Epithelial cell of prostate (primary cell): ENCODE data around the gene GRIK2.

Source experiments
- DNase-seq: peaks from one replicate; pipeline ENCODE4 v3.0.0-alpha.2; 2011; ENCODE audit warnings: low read depth, low spot score
- H3K27ac ChIP-seq: fragments of 450-650 bp; 2 replicates; pipeline ENCODE4 v1.5.1; 2017; ENCODE audit warnings: mild to moderate bottlenecking

The GRIK2 gene

DNA sequence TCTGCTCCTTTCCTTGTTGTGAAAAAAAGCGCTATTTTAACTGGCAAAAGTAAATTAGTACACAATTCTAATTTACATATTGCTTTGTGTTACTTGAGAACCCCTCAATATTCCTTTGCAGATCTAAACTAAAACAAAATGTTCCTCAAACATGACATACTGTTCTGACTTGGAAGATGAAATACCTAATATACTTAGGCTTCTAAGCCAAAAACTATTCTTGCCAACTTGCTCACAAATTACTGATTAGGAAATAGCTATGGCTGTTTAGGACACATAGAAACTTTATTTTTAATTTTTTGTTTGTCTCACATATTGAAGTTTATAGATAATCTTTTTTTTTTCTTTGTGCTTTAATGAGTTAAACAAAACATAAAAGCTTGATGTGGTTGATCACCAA lies 542.2 kb downstream of the GRIK2 start:
- no peak for DNase-seq
- H3K27ac ChIP-seq, result no peak overlapping the region

DNA sequence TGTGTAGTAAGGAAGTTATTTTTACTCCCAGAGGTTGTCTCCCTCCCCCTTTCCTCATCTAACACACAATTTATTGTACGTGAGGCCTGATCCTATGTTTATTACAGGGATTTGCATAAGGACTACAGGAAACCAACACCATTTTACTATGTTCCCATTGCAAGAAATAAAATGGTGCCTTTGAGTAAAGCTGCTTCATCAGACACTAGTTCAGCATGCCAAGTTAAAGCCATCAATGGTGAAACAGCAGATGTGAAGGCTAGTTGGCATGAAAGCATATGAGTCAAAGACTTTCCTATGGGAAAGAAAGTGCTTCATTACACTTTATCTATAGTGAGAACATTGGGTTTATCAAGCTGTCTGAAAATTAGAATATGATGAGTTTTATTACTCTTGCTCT lies 543.0 kb downstream of the GRIK2 start:
- H3K27ac ChIP-seq, result no peak overlapping the region
- DNase-seq, result no peak

DNA sequence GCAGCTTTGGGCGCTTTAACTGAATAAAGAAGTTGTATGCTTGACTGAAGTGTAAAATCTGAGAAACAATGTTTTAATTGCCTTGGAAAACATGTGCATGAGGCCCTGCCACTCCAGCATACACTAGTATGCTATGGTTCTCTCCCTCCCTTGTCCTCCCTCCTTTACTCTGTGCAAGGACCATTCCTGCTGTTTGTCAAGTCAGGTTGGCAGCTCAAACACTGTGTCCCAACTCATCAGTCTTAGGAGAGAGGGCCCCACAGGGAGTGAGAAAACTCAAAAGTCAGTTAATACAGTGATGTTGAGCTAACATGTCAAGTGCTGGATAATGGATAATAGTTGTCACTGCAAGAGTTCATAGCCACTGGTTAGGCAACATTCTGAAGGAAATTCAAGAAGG lies 543.6 kb downstream of the GRIK2 start:
- no peak overlapping the region for H3K27ac ChIP-seq
- DNase-seq, result no peak

DNA sequence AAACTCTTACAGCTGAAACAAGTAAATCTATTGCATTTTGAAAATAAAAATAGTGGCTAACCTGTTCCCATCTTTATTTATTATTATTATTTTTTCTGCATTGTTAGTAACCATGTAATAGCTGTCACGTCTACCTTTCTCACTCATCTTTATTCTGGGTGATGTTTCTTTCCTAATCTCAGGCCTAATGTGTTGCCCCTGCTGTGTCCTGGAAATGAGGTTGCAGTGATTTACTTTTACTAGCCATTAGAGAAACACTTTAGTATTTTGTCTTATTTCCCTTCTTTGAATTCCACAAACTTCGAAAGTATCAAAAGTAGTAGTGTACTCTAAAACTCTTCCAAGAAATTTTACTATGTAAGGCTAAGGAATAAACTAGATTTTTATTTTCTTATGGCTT lies 546.9 kb downstream of the GRIK2 start:
- DNase-seq, result no peak

DNA sequence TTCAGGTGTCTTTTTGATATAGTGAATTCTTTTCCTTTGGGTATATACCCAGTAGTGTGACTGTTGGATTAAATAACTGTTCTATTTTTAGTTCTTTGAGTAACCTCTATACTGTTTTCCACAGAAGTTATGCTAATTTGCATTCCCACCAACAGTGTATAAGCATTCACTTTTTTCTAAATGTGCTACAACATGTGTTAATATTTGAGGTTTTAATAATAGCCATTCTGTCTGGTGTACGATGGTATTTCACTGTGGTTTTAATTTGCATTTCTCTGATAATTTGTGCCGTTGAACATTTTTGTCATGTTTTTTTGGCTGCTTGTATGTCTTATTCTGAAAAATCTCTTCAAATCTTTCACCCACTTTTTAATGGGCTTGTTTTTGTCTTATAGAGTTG lies 563.5 kb downstream of the GRIK2 start:
- DNase-seq, result no peak
- H3K27ac ChIP-seq, result no peak overlapping the region

More for the DNA sequence above, 546.9 kb downstream of the GRIK2 start:
- H3K27ac ChIP-seq, result no peak overlapping the region

DNA sequence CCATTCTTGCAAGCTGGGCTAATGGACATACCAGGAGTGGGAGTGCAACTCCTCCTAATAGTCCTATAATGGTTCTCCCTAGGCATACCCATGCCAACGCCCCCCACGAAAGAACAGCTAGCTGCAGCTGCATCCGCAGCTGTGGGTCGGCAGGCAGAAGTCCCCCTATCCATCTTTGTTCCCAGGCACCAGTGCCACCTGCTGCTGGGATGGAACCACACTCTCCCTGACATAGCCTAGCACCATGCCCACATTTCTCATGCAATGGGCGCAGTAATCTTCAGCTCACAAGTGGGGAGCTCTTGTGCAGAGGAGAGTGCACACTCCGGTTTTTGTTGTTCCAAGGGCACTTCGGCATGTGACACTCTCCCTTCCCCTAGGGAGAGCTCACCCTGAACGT lies 567.8 kb downstream of the GRIK2 start:
- no peak for DNase-seq
- no peak overlapping the region for H3K27ac ChIP-seq

DNA sequence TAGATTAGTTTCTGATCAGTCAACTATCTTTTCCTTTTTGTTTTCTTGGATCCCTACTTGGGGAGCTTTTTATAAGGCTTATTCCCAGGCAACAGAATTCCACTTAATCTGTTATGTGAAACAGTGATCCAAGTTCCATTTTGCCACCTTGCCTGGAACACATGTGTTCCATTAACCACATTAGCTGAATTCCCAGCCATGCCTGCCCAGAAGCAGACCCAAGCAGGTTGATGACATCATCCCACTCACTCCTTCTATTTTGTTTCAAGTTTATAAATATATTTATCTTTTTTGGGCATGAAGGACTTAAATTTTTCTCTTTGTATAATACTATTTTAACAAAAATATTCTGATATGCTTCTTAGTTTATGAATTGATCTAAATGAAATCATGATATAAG lies 587.4 kb downstream of the GRIK2 start:
- no peak for DNase-seq
- no peak overlapping the region for H3K27ac ChIP-seq

DNA sequence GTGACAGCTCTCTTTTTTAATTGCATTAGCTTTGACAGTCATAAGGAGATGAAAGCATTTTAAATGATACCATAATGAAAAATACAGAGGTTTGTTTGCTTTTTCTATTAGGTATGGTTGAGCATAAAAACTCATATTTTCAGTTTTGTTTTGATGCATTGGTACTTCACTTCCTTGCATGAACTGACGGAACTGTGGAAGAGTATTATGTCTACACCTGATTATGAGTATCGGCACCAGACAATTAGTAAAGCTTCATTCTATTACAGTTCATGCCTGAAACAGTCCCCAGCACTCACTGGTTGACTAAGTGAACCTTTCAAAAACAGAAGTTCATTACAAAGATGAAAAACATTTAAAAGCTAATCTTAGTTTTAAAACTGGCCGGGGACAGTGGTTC lies 593.0 kb downstream of the GRIK2 start:
- no peak overlapping the region for H3K27ac ChIP-seq
- DNase-seq, result no peak

DNA sequence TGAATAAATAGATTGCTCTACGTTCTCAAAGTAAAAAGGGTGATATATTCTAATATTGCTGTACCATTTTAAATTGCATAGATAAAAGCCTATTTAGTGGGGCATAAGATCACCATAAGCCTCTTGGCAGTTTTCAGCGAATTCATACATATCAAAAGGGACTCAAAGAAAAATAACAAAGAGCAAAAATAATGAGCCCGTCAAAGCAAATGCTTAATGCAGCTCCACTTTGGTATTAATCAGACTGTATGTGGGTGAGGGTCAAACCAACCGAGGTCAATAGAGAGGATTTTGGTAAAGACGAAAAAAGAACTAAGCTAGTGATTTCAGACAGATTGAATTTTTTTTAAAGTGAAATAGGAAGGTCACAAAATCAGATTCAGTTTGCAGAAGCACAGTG lies 598.8 kb downstream of the GRIK2 start:
- no peak for DNase-seq
- no peak overlapping the region for H3K27ac ChIP-seq

DNA sequence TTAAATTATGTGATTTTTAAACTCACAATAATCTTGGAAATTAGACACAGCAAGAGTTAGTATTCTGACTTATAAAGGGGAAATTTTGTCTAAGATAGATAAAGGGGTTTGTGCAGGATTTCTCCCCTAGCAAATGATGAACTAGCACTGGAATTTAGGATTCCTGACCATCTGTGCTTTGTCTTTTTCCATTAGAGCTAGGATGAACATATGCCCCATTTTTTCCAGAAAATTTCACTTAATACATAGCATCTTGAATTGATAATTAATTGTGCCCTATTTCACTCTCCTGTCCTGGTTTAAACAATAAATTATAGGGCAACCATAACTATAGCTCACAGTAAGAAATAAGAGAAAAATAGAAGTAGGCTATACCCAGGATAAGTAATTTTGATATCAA lies 601.0 kb downstream of the GRIK2 start:
- DNase-seq, result no peak

DNA sequence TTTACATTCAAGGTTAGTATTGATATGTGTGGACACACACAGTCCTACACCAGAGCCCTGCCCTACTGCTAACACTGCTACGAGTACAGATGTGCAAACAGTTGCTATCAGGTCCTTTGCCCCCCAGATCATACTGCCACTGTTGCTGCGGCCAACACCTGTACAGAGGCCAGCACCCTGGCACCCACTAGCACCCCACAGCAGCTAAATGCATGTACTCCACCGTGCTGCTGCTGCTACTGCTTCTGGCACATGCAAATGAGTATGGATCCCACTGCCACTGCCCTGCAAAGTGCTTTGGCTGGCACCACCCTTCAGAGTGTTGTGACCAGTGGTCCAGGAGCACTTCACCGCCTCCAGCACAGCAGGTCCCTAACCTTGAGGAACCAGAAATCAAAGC lies 621.9 kb downstream of the GRIK2 start:
- no peak for DNase-seq
- H3K27ac ChIP-seq, result no peak overlapping the region

More for the DNA sequence above, 601.0 kb downstream of the GRIK2 start:
- H3K27ac ChIP-seq, result no peak overlapping the region

DNA sequence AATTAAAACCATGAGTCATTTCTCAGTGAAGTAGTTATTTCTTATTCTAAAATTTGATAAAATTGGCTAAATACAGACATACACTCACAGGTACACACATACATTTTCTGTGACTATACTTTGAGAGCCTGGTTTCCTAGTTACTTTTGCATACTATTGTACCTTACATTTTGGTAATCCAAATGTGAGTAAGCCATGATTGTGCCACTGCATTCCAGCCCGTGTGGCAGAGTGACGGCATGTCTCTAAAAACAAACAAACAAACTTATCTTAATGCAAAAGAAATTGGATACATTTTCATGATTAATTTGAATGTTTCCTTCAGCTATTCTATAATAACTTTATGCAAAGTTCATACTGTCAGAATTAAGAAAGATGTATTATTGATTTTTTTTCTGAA lies 628.8 kb downstream of the GRIK2 start:
- H3K27ac ChIP-seq, result no peak overlapping the region
- no peak for DNase-seq

DNA sequence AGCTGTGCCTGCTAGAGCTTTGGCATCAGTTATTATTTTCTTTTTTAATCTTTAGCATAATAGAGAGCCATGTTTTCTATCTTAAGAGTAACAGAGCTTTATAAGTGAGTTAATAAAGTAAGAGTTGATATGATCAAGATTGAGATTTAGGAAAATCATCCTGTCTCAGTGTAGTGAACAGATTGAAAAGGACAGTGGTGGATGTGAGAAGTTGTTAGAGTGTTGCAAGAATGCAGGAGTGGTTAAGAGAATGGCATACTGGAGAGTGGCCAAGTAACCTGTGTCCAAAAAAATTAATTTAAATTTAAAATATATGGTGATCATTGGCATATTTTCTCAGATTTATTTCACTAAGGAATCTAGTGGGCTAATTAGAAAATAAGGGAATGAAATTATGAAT lies 629.3 kb downstream of the GRIK2 start:
- H3K27ac ChIP-seq, result no peak overlapping the region
- no peak for DNase-seq

DNA sequence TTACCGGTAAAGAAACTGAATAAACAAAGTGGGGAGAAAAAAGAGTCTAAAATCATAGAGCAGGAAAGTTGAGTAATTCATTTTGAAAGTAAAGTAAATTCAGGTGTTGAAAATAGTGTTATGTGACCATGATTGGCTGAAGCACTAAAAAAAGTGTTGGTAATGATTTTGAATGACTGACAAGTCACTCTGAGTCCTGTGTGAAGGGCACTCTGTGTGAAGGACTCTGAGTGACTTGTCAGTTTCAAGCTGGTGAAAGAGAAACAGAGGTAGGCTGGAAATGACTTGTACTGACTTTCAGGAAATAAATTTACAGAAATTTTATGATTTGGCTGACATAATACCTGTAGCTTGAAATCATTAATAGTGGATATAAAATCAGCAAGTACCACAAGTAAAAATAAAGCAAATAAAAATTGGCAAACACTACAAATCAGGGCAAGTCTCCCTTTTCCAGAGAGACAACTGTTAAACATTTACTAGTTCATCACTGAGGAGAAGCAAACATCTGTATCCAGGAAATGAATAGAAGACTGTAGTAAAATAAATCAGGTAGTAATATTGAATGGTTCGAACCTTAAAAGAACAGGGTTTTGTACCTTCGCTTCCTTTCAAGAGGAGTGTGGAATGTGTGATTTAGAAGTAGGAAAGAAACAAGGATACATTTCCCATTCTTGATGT lies 630.6 kb downstream of the GRIK2 start:
- DNase-seq, result no peak
- no peak overlapping the region for H3K27ac ChIP-seq

DNA sequence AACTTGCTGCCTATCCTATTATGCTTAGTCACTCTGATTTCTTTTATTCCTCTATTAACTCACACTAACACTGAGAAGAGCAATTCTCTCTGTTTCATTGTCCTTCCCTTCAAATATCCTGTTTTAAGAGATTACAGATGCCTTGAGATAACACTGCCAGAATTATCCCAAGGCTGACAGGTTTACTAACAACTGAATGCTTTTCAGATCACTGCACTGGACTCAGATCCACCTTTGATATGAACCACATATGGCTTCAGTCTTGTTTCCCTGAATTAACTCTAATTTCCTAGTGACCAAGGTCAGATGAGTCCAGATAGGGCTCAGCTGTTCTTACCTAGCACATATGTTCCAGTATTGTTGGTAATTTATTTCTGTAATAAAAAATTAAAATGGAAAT lies 633.1 kb downstream of the GRIK2 start:
- no peak overlapping the region for H3K27ac ChIP-seq
- DNase-seq, result no peak

DNA sequence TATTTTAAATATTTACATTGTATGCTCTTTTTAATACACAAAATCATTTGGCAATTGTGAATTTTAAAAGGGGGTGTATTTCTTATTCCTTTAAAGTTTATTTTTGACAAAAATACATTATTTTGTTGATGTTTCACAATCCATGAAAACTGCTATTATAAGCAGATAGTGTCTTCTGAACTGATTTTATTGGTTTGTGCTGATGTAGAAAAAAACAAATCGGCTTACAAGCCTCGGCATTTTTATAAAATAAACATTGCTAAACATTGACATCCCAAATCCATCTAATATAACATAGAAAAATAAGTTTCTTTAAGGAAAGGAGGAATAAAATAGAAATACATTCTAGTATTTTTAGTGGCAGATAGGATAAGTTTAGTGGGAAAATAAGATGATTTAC lies 634.7 kb downstream of the GRIK2 start:
- DNase-seq, result no peak
- H3K27ac ChIP-seq, result no peak overlapping the region

DNA sequence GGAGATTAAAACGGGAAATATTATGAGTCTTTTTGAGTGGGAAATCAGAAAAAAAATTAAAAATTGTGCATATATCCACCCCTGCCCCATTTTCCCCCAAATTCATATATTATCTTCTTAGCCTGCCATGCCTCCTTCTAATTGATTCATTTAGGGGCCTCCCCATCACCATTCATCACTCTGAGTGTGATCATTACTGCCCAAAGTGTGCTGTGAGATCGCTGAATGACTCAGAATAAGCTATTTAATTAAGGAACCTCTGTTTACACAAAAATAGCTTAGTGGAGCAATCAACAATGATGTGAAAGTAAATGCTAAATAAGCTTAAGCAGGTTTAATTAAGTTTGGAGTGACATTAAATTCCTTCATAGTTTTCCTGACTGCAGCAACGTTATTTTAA lies 645.5 kb downstream of the GRIK2 start:
- DNase-seq, result no peak
- no peak overlapping the region for H3K27ac ChIP-seq

DNA sequence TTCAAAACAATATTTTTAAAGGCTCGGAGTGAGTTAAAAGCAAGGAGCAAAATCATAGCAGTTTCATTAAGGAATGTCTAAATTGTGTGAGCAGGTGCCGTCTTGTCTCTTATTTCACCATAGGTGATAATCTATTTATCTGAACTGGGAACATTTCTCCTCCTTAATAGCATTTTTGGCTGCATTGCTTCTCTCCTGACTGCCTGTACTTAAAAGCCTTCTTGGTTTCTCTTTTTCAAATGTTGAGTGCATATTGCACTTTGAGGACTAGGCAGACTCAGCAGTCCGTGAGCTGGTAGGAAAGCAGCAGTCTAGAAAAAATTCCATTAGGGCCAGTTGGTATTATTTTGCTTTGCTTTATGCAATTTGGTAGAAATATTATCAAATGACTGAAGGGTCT lies 645.9 kb downstream of the GRIK2 start:
- H3K27ac ChIP-seq, result no peak overlapping the region
- no peak for DNase-seq

DNA sequence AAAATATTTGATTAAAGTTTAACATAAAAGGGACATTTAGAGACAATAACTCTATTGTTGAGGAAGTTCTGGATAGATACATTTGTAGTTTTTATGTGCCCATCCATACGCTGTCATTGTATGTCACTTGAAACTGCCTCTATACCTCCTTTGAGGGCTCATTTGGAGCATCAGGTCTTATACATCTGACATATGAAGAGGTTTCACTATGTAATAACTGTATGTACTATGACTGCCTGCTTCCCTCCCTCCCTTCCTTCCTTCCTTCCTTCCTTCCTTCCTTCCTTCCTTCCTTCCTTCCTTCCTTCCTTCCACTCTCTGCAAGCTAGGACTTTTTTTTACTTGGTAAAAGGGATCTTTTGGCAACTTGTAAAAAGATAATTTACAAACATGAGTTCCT lies 657.5 kb downstream of the GRIK2 start:
- DNase-seq, result no peak
- H3K27ac ChIP-seq, result no peak overlapping the region

DNA sequence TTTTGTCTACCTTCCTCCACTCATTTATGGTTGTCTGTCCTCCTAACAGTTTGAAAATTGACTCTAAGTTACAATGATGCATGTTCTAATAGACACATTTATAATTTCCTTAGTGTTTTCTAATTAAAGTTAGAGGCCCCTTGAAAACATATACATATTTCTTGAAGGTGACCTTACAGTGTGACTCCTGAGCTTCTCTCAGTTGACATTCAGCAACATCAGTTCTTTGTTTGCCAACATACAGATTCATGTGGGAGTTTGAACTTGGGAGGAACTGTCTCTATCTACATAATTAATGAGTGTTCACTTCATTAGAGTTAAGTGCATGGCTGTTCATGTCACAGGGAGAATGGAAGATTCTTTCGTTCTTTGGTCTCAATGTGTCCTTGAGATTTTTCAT lies 658.2 kb downstream of the GRIK2 start:
- no peak for DNase-seq
- no peak overlapping the region for H3K27ac ChIP-seq

DNA sequence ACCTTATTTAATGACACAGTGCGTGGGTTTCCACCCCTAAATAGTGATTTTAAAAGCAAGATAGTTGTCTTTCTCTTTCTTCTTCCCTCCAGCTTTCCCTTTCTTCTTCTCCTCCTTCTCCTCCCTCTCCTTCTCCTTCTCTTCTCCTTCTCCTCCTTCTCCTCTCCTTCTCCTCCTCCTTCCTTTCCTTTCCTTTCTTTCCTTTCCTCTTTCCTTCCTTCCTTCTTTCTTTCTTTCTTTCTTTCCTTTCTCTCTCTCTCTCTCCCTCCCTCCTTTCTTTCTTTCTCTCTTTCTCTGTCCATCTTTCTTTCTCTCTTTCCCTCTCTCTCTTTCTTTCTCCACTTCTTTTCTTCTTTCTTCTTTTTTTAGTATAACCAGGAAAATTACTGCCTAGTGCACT lies 670.6 kb downstream of the GRIK2 start:
- no peak overlapping the region for H3K27ac ChIP-seq

DNA sequence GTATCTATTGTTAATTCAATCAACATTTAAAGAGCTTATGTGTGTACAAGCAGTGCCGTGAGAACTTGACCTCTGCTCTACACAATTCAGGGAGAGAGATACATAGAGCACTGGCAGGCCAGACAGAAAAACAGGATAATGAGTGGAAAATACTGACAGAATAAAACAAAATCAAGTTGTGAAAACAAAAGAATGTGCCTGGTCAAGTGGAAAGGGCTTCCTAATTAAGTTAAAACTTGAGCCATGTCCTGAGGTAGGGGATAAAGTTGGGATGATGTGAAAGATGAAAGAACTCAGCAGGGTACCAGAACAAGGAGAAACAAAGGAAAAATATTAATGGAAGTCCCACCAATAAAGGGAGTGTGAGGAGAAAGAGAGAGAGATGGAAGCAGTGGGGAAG lies 672.8 kb downstream of the GRIK2 start:
- DNase-seq, result no peak
- no peak overlapping the region for H3K27ac ChIP-seq

More for the DNA sequence above, 670.6 kb downstream of the GRIK2 start:
- no peak for DNase-seq
